Measurements from ENCODE around the gene USHBP1.

- peak in 2 of 3 donors; percentile 19 to 22 for TF ChIP-seq POLR2AphosphoS5 (IDR thresholded peaks at IDR 0.05)
- TF ChIP-seq CTCF (IDR thresholded peaks at IDR 0.05) = peak in 4 of 5 experiments; percentile 26 to 58 (median 40)
Measured at GRCh38 chr19:17235300-17235970, 29.1 kb downstream of the USHBP1 start.

Data from transverse colon (tissue), 4 donors.